Right atrium auricular region (tissue), 2 donors: ENCODE results near the gene SCAP. TPM values are rescaled to one million over a fixed set of nuclear protein-coding genes. Genes with fewer than 3 reads are reported as not detected.

Source experiments
- DNase-seq: peaks from one replicate; pipeline ENCODE4 v3.0.0-alpha.2; 2019; ENCODE audit warnings: low spot score
- H3K27ac ChIP-seq, 2 donors: fragments of 200-600 bp; sonication (generic); 1 replicate in 1 of 2; 2 replicates in 1 of 2; pipeline ENCODE4 v1.5.1; 2016 to 2019
- H3K27me3 ChIP-seq, 2 donors: fragments of 200-600 bp; sonication (generic); one replicate each; pipeline versions ENCODE4 v1.5.1 to v1.6.0; 2017 to 2019
- H3K36me3 ChIP-seq: fragments of 200-600 bp; sonication (generic); one replicate; pipeline ENCODE4 v1.5.1; 2016
- H3K4me1 ChIP-seq, 2 donors: fragments of 200-600 bp; sonication (generic); one replicate each; pipeline versions ENCODE4 v1.5.1 to v1.6.0; 2017 to 2019
- H3K4me3 ChIP-seq, 2 donors: fragments of 200-600 bp; sonication (generic); 1 replicate in 1 of 2; 2 replicates in 1 of 2; pipeline ENCODE4 v1.5.1; 2017 to 2019; ENCODE audit warnings: mild to moderate bottlenecking in 1 of 2, moderate library complexity in 1 of 2
- H3K9me3 ChIP-seq, 2 donors: fragments of 200-600 bp; sonication (generic); one replicate each; pipeline ENCODE4 v1.5.1; 2019
- total RNA-seq, 2 donors: library from RNA; depleted of rRNA; stranded (reverse); fragments of >200 nt; gene quantifications; one replicate each; pipeline ENCODE4 v1.1.0, GENCODE V29; 2016
- TF ChIP-seq, protein P1 (sequence below), 2 donors: fragments of 200-600 bp; sonication (generic); IDR thresholded peaks; one replicate each; pipeline ENCODE4 v1.5.1; 2019; ENCODE audit warnings: antibody characterized with exemption in 2 of 2

The SCAP gene
- total RNA-seq, 2 donors from 2014 or later, result 46.5 to 57.3 TPM

DNA sequence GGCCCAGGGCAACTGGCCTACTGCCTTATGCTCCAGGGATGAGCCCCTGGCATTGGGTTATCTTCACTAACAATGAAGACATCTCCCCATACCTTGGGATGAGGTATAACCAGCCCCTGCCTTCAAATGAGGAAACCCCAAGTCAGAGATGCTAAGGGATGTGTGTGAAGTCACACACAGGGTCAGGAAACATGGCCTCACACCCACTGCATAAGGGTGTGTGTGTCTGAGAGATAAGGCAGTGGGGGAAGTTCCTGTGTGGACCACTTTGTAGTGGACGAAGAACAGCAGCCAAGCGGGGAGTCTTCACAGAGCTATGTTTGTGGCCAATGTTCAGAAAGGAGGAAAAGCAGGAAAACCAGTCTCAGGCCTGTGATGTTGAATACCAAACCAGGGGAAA, 27.3 kb upstream of the SCAP start:
- H3K9me3 ChIP-seq, result no peaks in the 10 kb centered on the region
- no peaks in the 10 kb centered on the region for H3K4me1 ChIP-seq
- TF ChIP-seq, protein P1, sequence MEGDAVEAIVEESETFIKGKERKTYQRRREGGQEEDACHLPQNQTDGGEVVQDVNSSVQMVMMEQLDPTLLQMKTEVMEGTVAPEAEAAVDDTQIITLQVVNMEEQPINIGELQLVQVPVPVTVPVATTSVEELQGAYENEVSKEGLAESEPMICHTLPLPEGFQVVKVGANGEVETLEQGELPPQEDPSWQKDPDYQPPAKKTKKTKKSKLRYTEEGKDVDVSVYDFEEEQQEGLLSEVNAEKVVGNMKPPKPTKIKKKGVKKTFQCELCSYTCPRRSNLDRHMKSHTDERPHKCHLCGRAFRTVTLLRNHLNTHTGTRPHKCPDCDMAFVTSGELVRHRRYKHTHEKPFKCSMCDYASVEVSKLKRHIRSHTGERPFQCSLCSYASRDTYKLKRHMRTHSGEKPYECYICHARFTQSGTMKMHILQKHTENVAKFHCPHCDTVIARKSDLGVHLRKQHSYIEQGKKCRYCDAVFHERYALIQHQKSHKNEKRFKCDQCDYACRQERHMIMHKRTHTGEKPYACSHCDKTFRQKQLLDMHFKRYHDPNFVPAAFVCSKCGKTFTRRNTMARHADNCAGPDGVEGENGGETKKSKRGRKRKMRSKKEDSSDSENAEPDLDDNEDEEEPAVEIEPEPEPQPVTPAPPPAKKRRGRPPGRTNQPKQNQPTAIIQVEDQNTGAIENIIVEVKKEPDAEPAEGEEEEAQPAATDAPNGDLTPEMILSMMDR (IDR thresholded peaks at IDR 0.05), result no peak
- no peaks in the 10 kb centered on the region for H3K27me3 ChIP-seq
- DNase-seq, result no peak
- H3K36me3 ChIP-seq, result peaks cover 46% of the 10 kb centered on the region
- H3K27ac ChIP-seq, result no peak overlapping the region
- no peak overlapping the region for H3K4me3 ChIP-seq

GRCh38 chr3:47496892-47497291, 21.2 kb upstream of the SCAP start:
- H3K27me3 ChIP-seq, result no peaks in the 10 kb centered on the region
- H3K9me3 ChIP-seq, result no peaks in the 10 kb centered on the region
- peaks cover 54% of the 10 kb centered on the region for H3K36me3 ChIP-seq
- H3K4me3 ChIP-seq, result no peak overlapping the region
- no peak for DNase-seq
- H3K4me1 ChIP-seq, result no peaks in the 10 kb centered on the region
- TF ChIP-seq, protein P1 (IDR thresholded peaks at IDR 0.05), result no peak
- no peak overlapping the region for H3K27ac ChIP-seq

DNA sequence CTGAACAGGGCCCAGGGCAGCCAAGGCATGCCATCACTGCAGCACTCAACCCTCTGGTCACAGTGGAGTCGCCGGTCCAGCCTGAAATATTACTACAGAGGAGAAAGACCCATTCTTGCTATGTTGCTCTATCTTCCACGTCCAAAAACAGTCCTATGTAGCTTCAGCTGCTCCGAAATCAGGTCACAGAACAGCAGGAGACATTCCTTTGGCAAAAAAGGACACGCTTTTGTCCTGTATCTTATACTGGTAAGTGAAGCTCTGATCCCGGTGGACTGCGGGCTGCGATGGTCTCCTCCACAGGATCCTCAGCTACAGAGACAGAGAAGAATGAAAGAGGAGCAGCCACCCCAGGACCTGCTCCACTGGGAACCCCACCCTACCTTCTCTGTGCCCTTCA, 20.1 kb upstream of the SCAP start:
- Histone ChIP-seq H3K27me3 (no peaks in the 10 kb centered on the region), H3K36me3 (peaks cover 48% of the 10 kb centered on the region)
- TF ChIP-seq, protein P1 (IDR thresholded peaks at IDR 0.05), result no peak

DNA sequence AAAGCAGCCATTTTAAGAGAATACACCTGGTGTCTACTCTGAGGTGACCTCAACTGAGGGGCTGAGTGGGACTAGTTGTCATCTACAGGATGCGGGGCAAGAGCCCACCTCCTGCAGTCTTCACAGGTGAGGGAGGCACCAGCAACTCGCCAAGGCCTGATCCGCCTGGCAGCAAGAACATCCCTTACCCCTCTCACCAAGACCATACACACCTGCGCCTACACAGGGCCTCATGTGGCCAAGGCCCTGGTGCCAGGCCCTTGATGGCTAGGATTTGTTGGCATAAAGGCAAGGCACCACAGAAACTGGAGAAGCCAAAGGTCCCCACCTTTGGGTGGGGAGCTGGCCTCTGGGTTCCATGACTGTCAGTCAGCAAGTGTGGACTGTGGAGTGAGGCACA, 19.4 kb upstream of the SCAP start:
- TF ChIP-seq, protein P1 (IDR thresholded peaks at IDR 0.05), result no peak
- Histone ChIP-seq H3K36me3 (peaks cover 40% of the 10 kb centered on the region), H3K4me1 (no peaks in the 10 kb centered on the region), H3K9me3 (no peaks in the 10 kb centered on the region), H3K27ac (no peak overlapping the region), H3K4me3 (no peak overlapping the region), H3K27me3 (no peaks in the 10 kb centered on the region)
- no peak for DNase-seq

More for the DNA sequence above, 20.1 kb upstream of the SCAP start:
- Histone ChIP-seq H3K4me1 (no peaks in the 10 kb centered on the region), H3K27ac (no peak overlapping the region), H3K4me3 (no peak overlapping the region), H3K9me3 (no peaks in the 10 kb centered on the region)
- DNase-seq, result no peak

- no peaks in the 10 kb centered on the region for H3K4me1 ChIP-seq
- TF ChIP-seq, protein P1 (IDR thresholded peaks at IDR 0.05), result no peak
- H3K27ac ChIP-seq, result no peak overlapping the region
- no peaks in the 10 kb centered on the region for H3K27me3 ChIP-seq
- no peak for DNase-seq
- no peaks in the 10 kb centered on the region for H3K9me3 ChIP-seq
- H3K4me3 ChIP-seq, result no peak overlapping the region
- peaks cover 14% of the 10 kb centered on the region for H3K36me3 ChIP-seq
Measured at GRCh38 chr3:47491777-47492176, 16.0 kb upstream of the SCAP start.

GRCh38 chr3:47491186-47491585, 15.4 kb upstream of the SCAP start:
- Histone ChIP-seq H3K4me3 (no peak overlapping the region), H3K4me1 (no peaks in the 10 kb centered on the region), H3K27ac (no peak overlapping the region), H3K9me3 (no peaks in the 10 kb centered on the region), H3K36me3 (peaks cover 11% of the 10 kb centered on the region), H3K27me3 (no peaks in the 10 kb centered on the region)
- TF ChIP-seq, protein P1 (IDR thresholded peaks at IDR 0.05), result no peak
- no peak for DNase-seq
